ENCODE measurements around the gene MRPS31. TPM values are rescaled to one million over a fixed set of nuclear protein-coding genes. Genes with fewer than 3 reads are reported as not detected.

The MRPS31 gene
- total and polyA plus RNA-seq, 8 donors, result 6.2 to 22.8 (median 8.8) TPM

- Histone ChIP-seq H3K4me1 (no peaks in the 10 kb centered on the region), H3K36me3 (no peaks in the 10 kb centered on the region), H3K4me3 (no peak overlapping the region), H3K9me3 (no peaks in the 10 kb centered on the region), H3K27ac (no peak overlapping the region), H3K27me3 (no peaks in the 10 kb centered on the region)
- DNase-seq (no peak), FAIRE-seq (no peak), ATAC-seq (no peak)
- WGBS, 2 donors, result 50 to 63% methylated on average over 3 of the region's 3 CpGs
- intact Hi-C loops (cut with DNase I), result loop anchor here (10.0 kb wide), 2 partner anchors 614 to 624 kb away; no protein-coding TSS in a partner anchor
- no peak for TF ChIP-seq CTCF (IDR thresholded peaks at IDR 0.05)
Measured at GRCh38 chr13:40688781-40689180, 82.2 kb downstream of the MRPS31 start.

GRCh38 chr13:40682449-40683240 is 88.3 kb downstream of the MRPS31 start:
- Histone ChIP-seq H3K36me3 (no peaks in the 10 kb centered on the region), H3K4me1 (no peaks in the 10 kb centered on the region), H3K27me3 (no peaks in the 10 kb centered on the region), H3K4me3 (no peak overlapping the region), H3K27ac (no peak overlapping the region), H3K9me3 (no peaks in the 10 kb centered on the region)
- peak; percentile 18 to 53 (median 44) for TF ChIP-seq CTCF (IDR thresholded peaks at IDR 0.05)
- ATAC-seq (peak; percentile 51 to 78 (median 62)), DNase-seq (no peak), FAIRE-seq (peak; percentile 88)
- intact Hi-C loops (cut with DNase I), result loop anchor here (10.0 kb wide), 2 partner anchors 608 to 618 kb away; no protein-coding TSS in a partner anchor
- 52 to 56% methylated on average over 11 of the region's 11 CpGs for WGBS, 2 donors

- no peak overlapping the region for H3K4me3 ChIP-seq
- 62 to 65% methylated on average over 7 of the region's 7 CpGs for WGBS, 2 donors
- no peaks in the 10 kb centered on the region for H3K9me3 ChIP-seq
- TF ChIP-seq CTCF (IDR thresholded peaks at IDR 0.05), result no peak
- no peak overlapping the region for H3K27ac ChIP-seq
- intact Hi-C loops (cut with DNase I), result loop anchor here (10.0 kb wide), 2 partner anchors 607 to 617 kb away; no protein-coding TSS in a partner anchor
- no peaks in the 10 kb centered on the region for H3K27me3 ChIP-seq
- no peaks in the 10 kb centered on the region for H3K36me3 ChIP-seq
- FAIRE-seq (no peak), DNase-seq (no peak), ATAC-seq (peak in 3 of 4 donors; percentile 25 to 32 (median 26))
- peaks cover 0 to 5% (median 0%) of the 10 kb centered on the region in 3 donors for H3K4me1 ChIP-seq
Measured at GRCh38 chr13:40681341-40682146, 89.4 kb downstream of the MRPS31 start.

- DNase-seq (no peak), ATAC-seq (no peak), FAIRE-seq (no peak)
- intact Hi-C loops (cut with DNase I), result loop anchor here (10.0 kb wide), 2 partner anchors 606 to 616 kb away; no protein-coding TSS in a partner anchor
- Histone ChIP-seq H3K4me1 (peaks cover 0 to 5% (median 0%) of the 10 kb centered on the region in 3 donors), H3K27ac (no peak overlapping the region), H3K4me3 (no peak overlapping the region), H3K27me3 (no peaks in the 10 kb centered on the region), H3K9me3 (no peaks in the 10 kb centered on the region), H3K36me3 (no peaks in the 10 kb centered on the region)
- 89 to 90% methylated on average over 7 of the region's 7 CpGs for WGBS, 2 donors
- no peak for TF ChIP-seq CTCF (IDR thresholded peaks at IDR 0.05)
Measured at GRCh38 chr13:40680659-40681323, 90.2 kb downstream of the MRPS31 start.

All from pancreas (tissue), 10 donors.